ENCODE results near the gene PMPCA. TPM values are rescaled to one million over a fixed set of nuclear protein-coding genes. Genes with fewer than 3 reads are reported as not detected.
A peak's percentile ranks its signal among the peaks of the same experiment; 100 is the strongest.

The PMPCA gene
- total RNA-seq, 6 experiments from 2014 or later: 49.6 to 64.9 (median 52.8) TPM

DNA sequence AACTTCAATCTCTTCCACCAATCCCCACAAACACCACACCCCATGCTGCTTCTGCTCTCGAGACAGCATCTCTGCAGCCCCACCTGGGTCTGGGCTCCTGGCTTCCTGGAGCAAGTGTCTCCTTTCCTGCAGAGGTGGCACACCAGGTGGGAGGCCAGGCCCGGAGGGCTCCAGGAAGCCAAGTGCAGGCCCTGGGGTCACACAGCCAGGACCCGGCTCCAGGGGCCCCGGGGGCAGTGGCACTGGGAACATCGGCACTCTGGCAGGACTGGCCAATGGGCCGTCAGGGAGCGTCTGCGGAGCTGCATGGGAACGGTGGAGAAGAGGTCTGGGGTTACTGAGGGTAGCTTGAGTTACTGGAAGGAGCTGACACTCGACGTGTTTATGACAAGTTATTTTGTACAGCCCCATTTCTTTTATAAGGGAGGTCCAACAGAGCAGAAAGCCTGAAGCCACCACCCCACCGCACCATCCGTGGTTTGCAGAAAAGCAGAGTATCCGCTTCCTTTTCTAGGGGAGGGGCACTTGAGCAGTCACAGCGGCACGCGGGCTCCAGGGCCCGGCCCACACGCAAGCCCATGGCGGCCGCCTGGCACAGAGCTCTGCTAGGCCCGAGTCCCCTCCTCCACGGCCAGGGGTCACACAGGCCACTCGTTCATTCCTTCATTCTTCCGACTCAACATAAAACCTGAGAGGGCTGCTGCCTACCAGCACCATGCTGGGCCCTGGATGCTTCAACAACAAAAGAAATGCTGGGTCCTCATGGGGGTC lies 43.8 kb downstream of the PMPCA start:
- Histone ChIP-seq H3K9me3 (no peaks in the 10 kb centered on the region), H3K4me3 (no peak overlapping the region), H3K27ac (no peak overlapping the region), H3K4me1 (no peaks in the 10 kb centered on the region), H3K27me3 (no peaks in the 10 kb centered on the region), H3K36me3 (peaks cover 29 to 94% (median 65%) of the 10 kb centered on the region in 4 donors)
- WGBS (ENCODE audit: insufficient coverage, low coverage, low lambda C conversion rate, missing lambda C conversion rate): 64% methylated on average over 9 of the region's 25 CpGs
- DNase-seq (no peak), ATAC-seq (peak in 2 of 4 donors; percentile 9 to 23)
- intact Hi-C loops (cut with DNase I): no loop called here
- TF ChIP-seq POLR2A (IDR thresholded peaks at IDR 0.05): no peak
- TF ChIP-seq, protein P1, sequence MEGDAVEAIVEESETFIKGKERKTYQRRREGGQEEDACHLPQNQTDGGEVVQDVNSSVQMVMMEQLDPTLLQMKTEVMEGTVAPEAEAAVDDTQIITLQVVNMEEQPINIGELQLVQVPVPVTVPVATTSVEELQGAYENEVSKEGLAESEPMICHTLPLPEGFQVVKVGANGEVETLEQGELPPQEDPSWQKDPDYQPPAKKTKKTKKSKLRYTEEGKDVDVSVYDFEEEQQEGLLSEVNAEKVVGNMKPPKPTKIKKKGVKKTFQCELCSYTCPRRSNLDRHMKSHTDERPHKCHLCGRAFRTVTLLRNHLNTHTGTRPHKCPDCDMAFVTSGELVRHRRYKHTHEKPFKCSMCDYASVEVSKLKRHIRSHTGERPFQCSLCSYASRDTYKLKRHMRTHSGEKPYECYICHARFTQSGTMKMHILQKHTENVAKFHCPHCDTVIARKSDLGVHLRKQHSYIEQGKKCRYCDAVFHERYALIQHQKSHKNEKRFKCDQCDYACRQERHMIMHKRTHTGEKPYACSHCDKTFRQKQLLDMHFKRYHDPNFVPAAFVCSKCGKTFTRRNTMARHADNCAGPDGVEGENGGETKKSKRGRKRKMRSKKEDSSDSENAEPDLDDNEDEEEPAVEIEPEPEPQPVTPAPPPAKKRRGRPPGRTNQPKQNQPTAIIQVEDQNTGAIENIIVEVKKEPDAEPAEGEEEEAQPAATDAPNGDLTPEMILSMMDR (IDR thresholded peaks at IDR 0.05): no peak

GRCh38 chr9:136455043-136456002 lies 44.9 kb downstream of the PMPCA start:
- Histone ChIP-seq H3K36me3 (peaks cover 33 to 93% (median 66%) of the 10 kb centered on the region in 4 donors), H3K4me3 (no peak overlapping the region), H3K9me3 (no peaks in the 10 kb centered on the region), H3K27me3 (no peaks in the 10 kb centered on the region), H3K27ac (no peak overlapping the region), H3K4me1 (no peaks in the 10 kb centered on the region)
- 91% methylated on average over 21 of the region's 43 CpGs for WGBS (ENCODE audit: insufficient coverage, low coverage, low lambda C conversion rate, missing lambda C conversion rate)
- ATAC-seq (peak in 2 of 4 donors; percentile 14 to 23), DNase-seq (no peak)
- intact Hi-C loops (cut with DNase I): no loop called here
- no peak for TF ChIP-seq POLR2A (IDR thresholded peaks at IDR 0.05)
- TF ChIP-seq, protein P1 (IDR thresholded peaks at IDR 0.05): no peak

- no peak for TF ChIP-seq POLR2A (IDR thresholded peaks at IDR 0.05)
- TF ChIP-seq, protein P1 (IDR thresholded peaks at IDR 0.05): no peak
- Histone ChIP-seq H3K27me3 (no peaks in the 10 kb centered on the region), H3K4me3 (no peak overlapping the region), H3K9me3 (no peaks in the 10 kb centered on the region), H3K27ac (no peak overlapping the region), H3K36me3 (peaks cover 33 to 92% (median 68%) of the 10 kb centered on the region in 4 donors), H3K4me1 (no peaks in the 10 kb centered on the region)
- 83% methylated on average over 2 of the region's 9 CpGs for WGBS (ENCODE audit: insufficient coverage, low coverage, low lambda C conversion rate, missing lambda C conversion rate)
- intact Hi-C loops (cut with DNase I): no loop called here
- ATAC-seq (no peak), DNase-seq (no peak)
These were observed 45.8 kb downstream of the PMPCA start for GRCh38 chr9:136456258-136456657.

- H3K36me3 ChIP-seq: peaks cover 33 to 94% (median 67%) of the 10 kb centered on the region in 4 donors
- ATAC-seq (no peak), DNase-seq (no peak)
These were observed 46.9 kb downstream of the PMPCA start for GRCh38 chr9:136457326-136457725.

More at GRCh38 chr9:136457326-136457725, 46.9 kb downstream of the PMPCA start:
- Histone ChIP-seq H3K4me1 (no peaks in the 10 kb centered on the region), H3K4me3 (no peak overlapping the region), H3K9me3 (no peaks in the 10 kb centered on the region), H3K27ac (no peak overlapping the region), H3K27me3 (no peaks in the 10 kb centered on the region)
- TF ChIP-seq, protein P1 (IDR thresholded peaks at IDR 0.05): no peak
- TF ChIP-seq POLR2A (IDR thresholded peaks at IDR 0.05): no peak
- intact Hi-C loops (cut with DNase I): no loop called here
- WGBS (ENCODE audit: insufficient coverage, low coverage, low lambda C conversion rate, missing lambda C conversion rate): 100% methylated on average over 2 of the region's 24 CpGs
